Fibroblast of lung (primary cell): ENCODE data around the gene KCTD3. TPM values are rescaled to one million over a fixed set of nuclear protein-coding genes. Genes with fewer than 3 reads are reported as not detected.

Source experiments
- DNase-seq, 2 donors: peaks; one replicate each; pipeline versions ENCODE4 v3.0.0 to v3.0.0-alpha.2; 2010; ENCODE audit warnings: low read depth in 2 of 2
- H2AFZ ChIP-seq: 2 replicates; pipeline ENCODE4 v1.5.1; 2012; ENCODE audit warnings: low read length, control low read depth, inconsistent platforms
- H3K27ac ChIP-seq: 2 replicates; pipeline ENCODE4 v1.5.1; 2011; ENCODE audit warnings: low read length, control low read depth; ENCODE audit not compliant: insufficient read depth
- H3K27me3 ChIP-seq: 2 replicates; pipeline ENCODE4 v1.5.1; 2011; ENCODE audit warnings: mild to moderate bottlenecking, low read length; ENCODE audit not compliant: control insufficient read depth, insufficient read depth
- H3K36me3 ChIP-seq: 2 replicates; pipeline ENCODE4 v1.5.1; 2011; ENCODE audit warnings: low read length; ENCODE audit not compliant: control insufficient read depth, insufficient read depth
- H3K4me1 ChIP-seq: 2 replicates; pipeline ENCODE4 v1.5.1; 2011; ENCODE audit warnings: low read length; ENCODE audit not compliant: control insufficient read depth, insufficient read depth; ENCODE audit errors: extremely low read depth
- H3K4me2 ChIP-seq: 2 replicates; pipeline ENCODE4 v1.5.1; 2011; ENCODE audit warnings: low read length, control low read depth; ENCODE audit not compliant: insufficient read depth; ENCODE audit errors: extremely low read depth
- H3K4me3 ChIP-seq, 4 experiments: fragments of 200-600 bp in 1 of 4; sonication (generic) in 1 of 4; replicated peaks in 1 of 4; 2 replicates each; pipeline ENCODE4 v1.5.1; 2011 to 2016; ENCODE audit warnings: low read length in 4 of 4, low read depth in 3 of 4, mild to moderate bottlenecking in 3 of 4, control low read depth in 2 of 4, inconsistent platforms in 1 of 4, mixed read lengths in 1 of 4; ENCODE audit not compliant: insufficient read depth in 1 of 4; ENCODE audit errors: control extremely low read depth in 1 of 4
- H3K79me2 ChIP-seq: 2 replicates; pipeline ENCODE4 v1.5.1; 2012; ENCODE audit warnings: mild to moderate bottlenecking, low read length, inconsistent platforms; ENCODE audit not compliant: control insufficient read depth, insufficient read depth
- H3K9ac ChIP-seq: 2 replicates; pipeline ENCODE4 v1.5.1; 2011; ENCODE audit warnings: mild to moderate bottlenecking, low read length, control low read depth; ENCODE audit not compliant: insufficient read depth
- H3K9me3 ChIP-seq: 2 replicates; pipeline ENCODE4 v1.5.1; 2012; ENCODE audit warnings: low read depth, low read length; ENCODE audit not compliant: control insufficient read depth, insufficient read depth
- H4K20me1 ChIP-seq: 2 replicates; pipeline ENCODE4 v1.5.1; 2011; ENCODE audit warnings: low read length; ENCODE audit not compliant: control insufficient read depth, insufficient read depth; ENCODE audit errors: extremely low read depth
- CTCF ChIP-seq, 2 donors: IDR thresholded peaks in 1 of 2; conservative IDR thresholded peaks in 1 of 2; 1 replicate in 1 of 2; 2 replicates in 1 of 2; pipeline ENCODE4 v1.5.1; 2011 to 2012; ENCODE audit warnings: low read length in 2 of 2, control low read depth in 1 of 2, inconsistent platforms in 1 of 2, low read depth in 1 of 2, mild to moderate bottlenecking in 1 of 2
- EZH2 ChIP-seq: IDR thresholded peaks from 2 replicates; pipeline ENCODE4 v1.5.1; 2012; ENCODE audit warnings: low read length, control low read depth, mild to moderate bottlenecking; ENCODE audit errors: missing control alignments
- polyA plus RNA-seq, 2 donors: library from polyadenylated mRNA; depleted of rRNA in 1 of 2; stranded (reverse) in 1 of 2; unstranded in 1 of 2; fragments of >200 nt; gene quantifications; 2 replicates each; pipeline ENCODE4 v1.2.1, GENCODE V29; 2011 to 2012; ENCODE audit warnings: missing spikeins in 1 of 2
- total RNA-seq: library from RNA; depleted of rRNA; stranded (reverse); fragments of >200 nt; gene quantifications from 2 replicates; pipeline ENCODE4 v1.2.1, GENCODE V29; 2014

KCTD3 gene
- total and polyA plus RNA-seq, 2 donors (not counting 1 experiment from before 2014, with no cell fraction given) = 65.5 to 76.0 TPM

GRCh38 chr1:215635827-215636226 is 68.7 kb downstream of the KCTD3 start:
- Histone ChIP-seq H3K79me2 (no peaks in the 10 kb centered on the region), H2AFZ (no peak overlapping the region), H3K4me2 (no peak overlapping the region), H4K20me1 (no peaks in the 10 kb centered on the region), H3K9me3 (no peaks in the 10 kb centered on the region), H3K9ac (no peak overlapping the region), H3K4me1 (peaks cover 2% of the 10 kb centered on the region), H3K4me3 (no peak overlapping the region), H3K27ac (no peak overlapping the region), H3K27me3 (no peaks in the 10 kb centered on the region), H3K36me3 (no peaks in the 10 kb centered on the region)
- TF ChIP-seq CTCF (conservative IDR thresholded peaks at IDR 0.05 in 1 of 2, IDR thresholded peaks at IDR 0.05 in 1 of 2; ENCODE audit: low read depth in 1 of 2, low read length in 2 of 2) = no peak
- no peak for TF ChIP-seq EZH2
- no peak for DNase-seq

- peak overlapping the region in 3 of 4 experiments; percentile 11 to 36 (median 23) for H3K4me3 ChIP-seq
- peak overlapping the region; percentile 82 for H2AFZ ChIP-seq
- TF ChIP-seq EZH2 (no peak), CTCF (conservative IDR thresholded peaks at IDR 0.05 in 1 of 2, IDR thresholded peaks at IDR 0.05 in 1 of 2; ENCODE audit: low read depth in 1 of 2, low read length in 2 of 2) (no peak)
- H4K20me1 ChIP-seq = no peaks in the 10 kb centered on the region
- peak; percentile 70 to 90 for DNase-seq
- H3K4me2 ChIP-seq = peak overlapping the region; percentile 83
- no peaks in the 10 kb centered on the region for H3K9me3 ChIP-seq
- H3K27ac ChIP-seq = peak overlapping the region; percentile 63
- H3K4me1 ChIP-seq = peaks cover 2% of the 10 kb centered on the region
- H3K79me2 ChIP-seq = no peaks in the 10 kb centered on the region
- no peaks in the 10 kb centered on the region for H3K27me3 ChIP-seq
- no peak overlapping the region for H3K9ac ChIP-seq
- no peaks in the 10 kb centered on the region for H3K36me3 ChIP-seq
Observed at GRCh38 chr1:215636258-215636965, 69.3 kb downstream of the KCTD3 start.

GRCh38 chr1:215637041-215637573 is 70.0 kb downstream of the KCTD3 start:
- Histone ChIP-seq H3K9ac (no peak overlapping the region), H3K4me1 (peaks cover 2% of the 10 kb centered on the region), H3K9me3 (no peaks in the 10 kb centered on the region), H3K79me2 (no peaks in the 10 kb centered on the region), H3K36me3 (no peaks in the 10 kb centered on the region), H2AFZ (peak overlapping the region; percentile 82), H4K20me1 (no peaks in the 10 kb centered on the region), H3K4me3 (peak overlapping the region in 3 of 4 experiments; percentile 11 to 36 (median 23)), H3K27me3 (no peaks in the 10 kb centered on the region), H3K27ac (peak overlapping the region; percentile 63), H3K4me2 (peak overlapping the region; percentile 83)
- TF ChIP-seq CTCF (conservative IDR thresholded peaks at IDR 0.05 in 1 of 2, IDR thresholded peaks at IDR 0.05 in 1 of 2; ENCODE audit: low read depth in 1 of 2, low read length in 2 of 2) (no peak), EZH2 (no peak)
- DNase-seq = peak; percentile 89 to 95
